Bronchial epithelial cell (primary cell): Measurements from ENCODE around the gene P2RX3. TPM values are rescaled to one million over a fixed set of nuclear protein-coding genes. Genes with fewer than 3 reads are reported as not detected.

Source experiments
- DNase-seq: peaks from one replicate; pipeline ENCODE4 v3.0.0-alpha.2; 2010; ENCODE audit warnings: low read depth
- FAIRE-seq: peaks from 2 replicates; lab custom pipeline; 2011; peaks lifted over from hg19 to GRCh38; lab: Jason Lieb, UNC
- H3K27me3 ChIP-seq: 2 replicates; pipeline ENCODE4 v1.5.1; 2011; ENCODE audit warnings: low read length; ENCODE audit not compliant: control insufficient read depth, insufficient read depth
- H3K36me3 ChIP-seq: 2 replicates; pipeline ENCODE4 v1.5.1; 2011; ENCODE audit warnings: low read length; ENCODE audit not compliant: control insufficient read depth, insufficient read depth
- H3K4me3 ChIP-seq: 2 replicates; pipeline ENCODE4 v1.5.1; 2011; ENCODE audit warnings: mild to moderate bottlenecking, low read depth, low read length, control low read depth
- total RNA-seq: library from RNA; depleted of rRNA; stranded (reverse); fragments of >200 nt; gene quantifications from 2 replicates; pipeline ENCODE4 v1.2.1, GENCODE V29; 2014
- TF ChIP-seq, protein P1 (sequence below): IDR thresholded peaks from 2 replicates; pipeline ENCODE4 v1.5.1; 2011; ENCODE audit warnings: mild to moderate bottlenecking, moderate library complexity, low read length, control low read depth, inconsistent platforms; ENCODE audit not compliant: insufficient read depth, severe bottlenecking

P2RX3 gene
- total RNA-seq, 1 donor from 2014 or later, result not detected

DNA sequence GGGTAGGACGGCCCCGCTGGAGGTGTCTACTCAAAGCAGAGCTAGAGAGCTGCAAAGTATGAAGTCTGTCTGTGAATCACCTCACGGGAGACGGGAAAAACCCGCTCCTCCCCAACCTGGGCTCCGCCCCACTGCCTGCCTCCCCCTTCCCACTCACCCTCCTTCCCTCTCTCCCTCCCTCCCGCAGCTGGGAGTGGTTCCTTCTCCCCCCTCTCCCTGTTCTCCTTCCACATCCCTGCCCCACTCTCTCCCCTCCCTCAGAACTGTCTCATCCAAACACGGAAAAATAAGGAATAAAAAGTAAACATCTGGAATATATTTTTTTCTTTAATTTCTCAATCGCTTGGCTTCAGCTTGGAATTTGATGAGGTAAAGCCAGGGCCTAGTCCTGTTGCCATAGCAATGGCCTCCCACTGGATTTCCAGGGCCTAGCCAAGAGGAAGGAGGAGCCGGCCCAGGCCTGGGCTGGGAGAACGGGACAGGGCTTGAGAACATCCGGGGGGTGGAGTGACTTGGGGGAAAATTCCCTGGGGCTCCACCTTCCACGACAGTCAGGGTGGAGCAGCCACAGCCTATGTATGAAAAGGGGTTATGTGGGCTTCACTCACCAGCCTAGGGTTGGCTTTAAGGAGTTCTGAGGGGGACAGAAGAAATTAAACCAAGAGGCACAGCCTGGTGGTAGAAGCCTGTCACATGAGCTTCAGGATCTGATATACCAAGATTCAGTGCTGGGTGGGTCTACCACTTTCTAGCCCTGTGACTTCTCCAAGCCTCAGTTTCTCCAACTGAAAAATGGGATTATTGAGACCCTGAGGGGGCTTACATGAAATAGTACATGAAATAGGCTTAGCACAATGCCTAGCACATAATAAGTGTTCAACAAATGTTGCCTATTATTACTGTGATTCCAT, 15.6 kb upstream of the P2RX3 start:
- Histone ChIP-seq H3K36me3 (peaks cover 39% of the 10 kb centered on the region), H3K4me3 (peak overlapping the region; percentile 90), H3K27me3 (no peaks in the 10 kb centered on the region)
- FAIRE-seq (no peak), DNase-seq (peak; percentile 95)
- TF ChIP-seq, protein P1, sequence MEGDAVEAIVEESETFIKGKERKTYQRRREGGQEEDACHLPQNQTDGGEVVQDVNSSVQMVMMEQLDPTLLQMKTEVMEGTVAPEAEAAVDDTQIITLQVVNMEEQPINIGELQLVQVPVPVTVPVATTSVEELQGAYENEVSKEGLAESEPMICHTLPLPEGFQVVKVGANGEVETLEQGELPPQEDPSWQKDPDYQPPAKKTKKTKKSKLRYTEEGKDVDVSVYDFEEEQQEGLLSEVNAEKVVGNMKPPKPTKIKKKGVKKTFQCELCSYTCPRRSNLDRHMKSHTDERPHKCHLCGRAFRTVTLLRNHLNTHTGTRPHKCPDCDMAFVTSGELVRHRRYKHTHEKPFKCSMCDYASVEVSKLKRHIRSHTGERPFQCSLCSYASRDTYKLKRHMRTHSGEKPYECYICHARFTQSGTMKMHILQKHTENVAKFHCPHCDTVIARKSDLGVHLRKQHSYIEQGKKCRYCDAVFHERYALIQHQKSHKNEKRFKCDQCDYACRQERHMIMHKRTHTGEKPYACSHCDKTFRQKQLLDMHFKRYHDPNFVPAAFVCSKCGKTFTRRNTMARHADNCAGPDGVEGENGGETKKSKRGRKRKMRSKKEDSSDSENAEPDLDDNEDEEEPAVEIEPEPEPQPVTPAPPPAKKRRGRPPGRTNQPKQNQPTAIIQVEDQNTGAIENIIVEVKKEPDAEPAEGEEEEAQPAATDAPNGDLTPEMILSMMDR, result peak; percentile 2

GRCh38 chr11:57323167-57323854, 14.8 kb upstream of the P2RX3 start:
- FAIRE-seq (no peak), DNase-seq (peak; percentile 74)
- H3K36me3 ChIP-seq, result peaks cover 35% of the 10 kb centered on the region
- no peaks in the 10 kb centered on the region for H3K27me3 ChIP-seq
- TF ChIP-seq, protein P1, result no peak
- peak overlapping the region; percentile 90 for H3K4me3 ChIP-seq

- DNase-seq, result no peak
- TF ChIP-seq, protein P1, result no peak
- H3K36me3 ChIP-seq, result peaks cover 34% of the 10 kb centered on the region
- no peaks in the 10 kb centered on the region for H3K27me3 ChIP-seq
- peak overlapping the region; percentile 90 for H3K4me3 ChIP-seq
- no peak for FAIRE-seq
These were observed 14.3 kb upstream of the P2RX3 start for GRCh38 chr11:57323855-57324153.

GRCh38 chr11:57324154-57324885, 13.8 kb upstream of the P2RX3 start:
- no peak for FAIRE-seq
- peak overlapping the region; percentile 90 for H3K4me3 ChIP-seq
- no peak for DNase-seq
- TF ChIP-seq, protein P1, result no peak
- no peaks in the 10 kb centered on the region for H3K27me3 ChIP-seq
- peaks cover 34% of the 10 kb centered on the region for H3K36me3 ChIP-seq

DNA sequence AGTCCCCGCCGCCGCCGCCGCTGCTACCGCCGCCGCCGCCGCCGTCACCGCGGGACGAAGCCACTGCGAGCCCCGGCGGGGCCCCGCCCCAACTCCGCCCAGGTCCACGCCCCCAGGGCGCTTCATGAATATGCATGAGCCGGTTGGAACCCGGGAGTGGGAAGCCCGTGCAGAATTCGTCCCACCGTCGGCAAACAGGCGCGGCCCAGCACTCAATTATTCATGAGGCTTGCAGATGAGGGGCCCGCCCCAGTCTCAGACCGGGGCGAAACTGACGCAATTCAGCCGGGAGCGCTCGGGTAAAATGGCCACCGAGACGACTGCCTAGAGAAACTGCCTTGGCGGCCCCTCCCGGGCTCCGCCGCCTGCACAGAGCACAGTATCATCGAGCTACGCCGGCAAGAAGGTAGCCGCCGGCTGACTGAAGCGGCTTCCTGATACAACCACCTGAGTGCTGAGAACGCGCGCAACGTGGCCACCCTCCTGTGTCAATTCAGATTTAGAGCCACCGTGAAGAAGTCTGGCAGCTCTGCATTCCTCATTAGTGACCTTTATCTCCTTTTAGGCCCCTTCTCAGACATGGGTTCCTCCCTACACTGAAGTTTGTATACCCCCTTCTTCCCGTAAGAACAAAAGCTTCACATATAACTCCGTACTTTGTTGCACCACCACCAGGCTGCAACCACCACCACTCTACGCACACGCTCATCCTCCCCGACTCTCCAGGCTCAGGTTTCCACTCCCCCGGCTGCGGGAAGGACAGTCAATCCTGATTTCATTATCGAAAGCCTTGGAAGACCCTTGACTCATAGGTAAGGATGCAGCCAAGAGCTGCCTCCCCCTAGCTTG, 13.0 kb upstream of the P2RX3 start, which contains the start of gene TNKS1BP1:
Gene TNKS1BP1 (minus strand): TSS at position 67 of the 849 bp plus-strand sequence. CDS start 3,067 bp downstream, outside the sequence.
- DNase-seq (peak; percentile 89), FAIRE-seq (peak; percentile 52)
- H3K4me3 ChIP-seq, result peak within 1 kb of the TSS; percentile 90
- TF ChIP-seq, protein P1, result no peak
- peaks cover 32% of the 10 kb centered on the region for H3K36me3 ChIP-seq
- H3K27me3 ChIP-seq, result no peaks in the 10 kb centered on the region
